Karpas-422 (cell line): ENCODE data around the gene G2E3. TPM values are rescaled to one million over a fixed set of nuclear protein-coding genes. Genes with fewer than 3 reads are reported as not detected.

Experiments
- DNase-seq: peaks from one replicate; pipeline ENCODE4 v3.0.0-alpha.2; 2015
- H2AFZ ChIP-seq: fragments of 200-600 bp; sonication (generic); 2 replicates; pipeline ENCODE4 v1.6.1; 2014; ENCODE audit warnings: antibody characterized with exemption, low read length, mixed read lengths
- H3K27ac ChIP-seq: fragments of 200-600 bp; sonication (generic); 2 replicates; pipeline ENCODE4 v1.5.1; 2014; ENCODE audit warnings: mild to moderate bottlenecking, low read length, moderate library complexity
- H3K27me3 ChIP-seq: fragments of 200-600 bp; sonication (generic); 2 replicates; pipeline ENCODE4 v1.6.1; 2014; ENCODE audit warnings: low read length, mixed read lengths
- H3K36me3 ChIP-seq: fragments of 200-600 bp; sonication (generic); 2 replicates; pipeline ENCODE4 v1.6.1; 2014; ENCODE audit warnings: low read length, mixed read lengths; ENCODE audit not compliant: insufficient read depth
- H3K4me1 ChIP-seq: fragments of 200-600 bp; sonication (generic); 2 replicates; pipeline ENCODE4 v1.6.1; 2014; ENCODE audit warnings: mild to moderate bottlenecking, low read length, mixed read lengths
- H3K4me2 ChIP-seq: fragments of 200-600 bp; sonication (generic); 2 replicates; pipeline ENCODE4 v1.6.1; 2014; ENCODE audit warnings: low read length, low read depth, mild to moderate bottlenecking; ENCODE audit not compliant: poor library complexity, severe bottlenecking
- H3K4me3 ChIP-seq: fragments of 200-600 bp; sonication (generic); 2 replicates; pipeline ENCODE4 v1.5.1; 2014; ENCODE audit warnings: mild to moderate bottlenecking, antibody characterized with exemption, low read length, mixed read lengths
- H3K79me2 ChIP-seq: fragments of 200-600 bp; sonication (generic); 2 replicates; pipeline ENCODE4 v1.6.1; 2014; ENCODE audit warnings: mild to moderate bottlenecking, low read length, mixed read lengths
- H3K9ac ChIP-seq: fragments of 200-600 bp; sonication (generic); 2 replicates; pipeline ENCODE4 v1.6.0; 2014; ENCODE audit warnings: low read length
- H3K9me2 ChIP-seq: fragments of 200-600 bp; sonication (generic), shearing (Covaris generic); replicated peaks from 2 replicates; pipeline ENCODE4 v1.6.0; 2014; ENCODE audit warnings: mild to moderate bottlenecking, low read length, moderate library complexity; ENCODE audit not compliant: insufficient read depth
- H3K9me3 ChIP-seq: fragments of 300-700, 200-600 bp; sonication (generic); 2 replicates; pipeline ENCODE4 v1.6.1; 2014; ENCODE audit warnings: low read length, mixed read lengths
- H4K20me1 ChIP-seq: fragments of 200-600 bp; sonication (generic); 2 replicates; pipeline ENCODE4 v1.6.1; 2014; ENCODE audit warnings: mild to moderate bottlenecking, antibody characterized with exemption, low read length, low read depth; ENCODE audit not compliant: insufficient read depth
- total RNA-seq: library from RNA; depleted of rRNA; stranded (reverse); fragments of >200 nt; shearing (Covaris generic); gene quantifications from 2 replicates; pipeline ENCODE4 v1.2.3, GENCODE V29; 2014; ENCODE audit warnings: low replicate concordance; rRNA removed

Gene G2E3, protein sequence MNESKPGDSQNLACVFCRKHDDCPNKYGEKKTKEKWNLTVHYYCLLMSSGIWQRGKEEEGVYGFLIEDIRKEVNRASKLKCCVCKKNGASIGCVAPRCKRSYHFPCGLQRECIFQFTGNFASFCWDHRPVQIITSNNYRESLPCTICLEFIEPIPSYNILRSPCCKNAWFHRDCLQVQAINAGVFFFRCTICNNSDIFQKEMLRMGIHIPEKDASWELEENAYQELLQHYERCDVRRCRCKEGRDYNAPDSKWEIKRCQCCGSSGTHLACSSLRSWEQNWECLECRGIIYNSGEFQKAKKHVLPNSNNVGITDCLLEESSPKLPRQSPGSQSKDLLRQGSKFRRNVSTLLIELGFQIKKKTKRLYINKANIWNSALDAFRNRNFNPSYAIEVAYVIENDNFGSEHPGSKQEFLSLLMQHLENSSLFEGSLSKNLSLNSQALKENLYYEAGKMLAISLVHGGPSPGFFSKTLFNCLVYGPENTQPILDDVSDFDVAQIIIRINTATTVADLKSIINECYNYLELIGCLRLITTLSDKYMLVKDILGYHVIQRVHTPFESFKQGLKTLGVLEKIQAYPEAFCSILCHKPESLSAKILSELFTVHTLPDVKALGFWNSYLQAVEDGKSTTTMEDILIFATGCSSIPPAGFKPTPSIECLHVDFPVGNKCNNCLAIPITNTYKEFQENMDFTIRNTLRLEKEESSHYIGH
- 23.5 and 54.3 TPM in 2 replicates for total RNA-seq

DNA sequence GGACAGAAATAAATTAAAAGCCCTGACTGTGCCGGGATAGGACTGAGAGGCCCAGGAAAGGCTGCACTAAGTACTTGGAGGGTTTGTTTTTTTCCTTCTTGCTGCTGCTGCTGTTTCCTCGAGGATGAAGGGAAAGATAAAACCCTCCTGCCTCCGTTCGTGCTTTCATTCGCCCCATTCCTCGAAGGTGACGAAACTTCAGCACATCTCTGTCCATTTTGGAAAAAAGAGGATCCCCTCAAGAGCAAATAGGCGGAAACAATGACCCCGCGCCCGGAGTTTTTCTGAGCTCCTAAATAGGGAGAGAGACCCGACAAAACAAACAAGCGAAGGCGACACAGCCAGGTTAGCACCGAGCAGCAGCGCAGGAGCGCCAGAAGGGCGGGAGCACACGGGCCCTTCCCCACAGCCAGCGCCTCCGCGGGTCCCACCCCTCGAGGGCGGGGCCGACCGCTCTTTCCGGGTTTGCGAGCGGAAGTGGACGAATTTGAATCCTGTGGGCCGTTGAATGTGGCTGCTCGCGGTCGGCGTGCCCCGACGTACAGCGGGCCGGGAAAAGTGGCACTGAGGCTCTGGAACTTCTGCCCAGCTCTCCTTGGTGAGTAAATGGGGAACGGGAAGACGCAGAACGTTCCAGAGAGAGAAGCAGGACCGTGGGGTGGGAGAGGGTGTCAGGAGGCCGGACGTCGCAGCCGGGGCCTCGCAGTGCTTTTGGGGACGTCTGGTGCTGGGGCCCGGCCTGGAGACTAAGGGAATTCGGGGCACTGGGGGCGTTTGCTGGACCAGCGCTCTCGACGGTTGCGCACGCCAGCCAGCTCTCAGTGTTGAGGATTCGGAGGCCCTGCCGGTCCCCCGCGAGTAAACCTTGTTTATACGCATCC is at the start of gene G2E3:
Gene G2E3 (plus strand): TSS at position 484 of the 881 bp plus-strand sequence. CDS start 21,922 bp downstream, outside the sequence.
- Histone ChIP-seq H2AFZ (peak within 1 kb of the TSS; percentile 78), H3K9me3 (no peaks in the 10 kb centered on the region), H3K27me3 (no peaks in the 10 kb centered on the region), H3K4me3 (peak within 1 kb of the TSS; percentile 78), H3K36me3 (peaks cover 26% of the 10 kb centered on the region), H3K4me1 (peaks cover 22% of the 10 kb centered on the region), H3K27ac (peak within 1 kb of the TSS; percentile 75), H3K9ac (peak within 1 kb of the TSS; percentile 82), H4K20me1 (peaks cover 19% of the 10 kb centered on the region), H3K4me2 (peak within 1 kb of the TSS; percentile 90), H3K9me2 (no peaks in the 10 kb centered on the region), H3K79me2 (peaks cover 49% of the 10 kb centered on the region)
- peak; percentile 99 for DNase-seq

DNA sequence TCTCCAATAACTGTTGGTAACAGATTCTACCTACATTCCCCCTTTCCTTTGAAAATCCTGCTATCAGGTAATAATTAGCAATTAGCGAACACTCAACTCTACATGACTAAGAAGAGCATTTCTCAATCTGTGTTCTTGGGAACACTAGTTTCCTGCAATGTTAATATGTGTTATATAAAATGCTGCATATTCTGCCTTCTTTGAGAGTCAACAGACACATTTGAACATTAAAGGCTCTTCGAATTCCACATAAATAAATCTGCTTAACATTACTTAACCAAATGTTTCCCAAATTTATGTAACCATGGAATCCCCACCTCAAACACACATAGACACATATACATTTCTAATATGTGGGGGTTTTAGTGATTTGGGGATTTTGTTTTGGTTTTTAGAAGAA is 41.2 kb upstream of the G2E3 start:
- Histone ChIP-seq H3K9ac (no peak overlapping the region), H3K9me3 (no peaks in the 10 kb centered on the region), H3K27ac (no peak overlapping the region), H3K27me3 (no peaks in the 10 kb centered on the region), H3K79me2 (no peaks in the 10 kb centered on the region), H3K4me1 (no peaks in the 10 kb centered on the region), H3K9me2 (no peaks in the 10 kb centered on the region), H3K4me3 (no peak overlapping the region), H3K4me2 (no peak overlapping the region), H4K20me1 (no peaks in the 10 kb centered on the region), H2AFZ (no peak overlapping the region), H3K36me3 (no peaks in the 10 kb centered on the region)
- no peak for DNase-seq

DNA sequence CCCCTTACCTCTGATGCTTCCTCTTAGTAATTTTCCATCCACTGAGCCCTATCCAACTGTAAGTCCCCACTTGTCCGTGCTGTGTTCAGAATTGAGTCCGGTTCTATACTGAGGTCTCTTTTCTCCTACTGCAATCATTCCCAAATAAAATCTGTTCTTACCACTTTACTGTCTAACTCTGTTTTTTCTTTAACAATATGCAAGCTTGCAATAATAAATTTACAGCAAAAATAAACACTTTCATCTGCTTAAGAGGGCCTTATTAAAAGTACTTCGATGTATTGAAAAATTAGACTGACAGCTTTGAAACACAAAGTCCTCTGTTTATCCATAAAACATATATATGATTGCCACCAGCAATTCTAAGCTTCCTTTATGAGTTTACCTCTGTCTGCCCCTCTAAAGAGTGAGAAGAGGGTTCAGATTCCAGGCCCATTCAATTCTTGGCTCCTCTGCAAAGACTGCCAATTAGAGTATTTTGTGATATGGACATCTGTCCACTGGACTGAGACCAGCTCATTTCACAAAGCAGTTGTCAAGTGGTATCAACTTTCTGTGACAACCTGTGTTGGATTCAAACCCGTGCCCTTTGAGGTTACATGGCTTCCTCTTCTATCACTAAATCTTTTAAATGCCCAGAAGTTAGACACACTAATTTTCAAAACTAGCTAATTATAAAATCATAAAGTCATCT is 39.9 kb upstream of the G2E3 start:
- Histone ChIP-seq H3K36me3 (no peaks in the 10 kb centered on the region), H3K4me3 (no peak overlapping the region), H3K4me1 (no peaks in the 10 kb centered on the region), H3K9me2 (no peaks in the 10 kb centered on the region), H3K9me3 (no peaks in the 10 kb centered on the region), H2AFZ (no peak overlapping the region), H4K20me1 (no peaks in the 10 kb centered on the region), H3K79me2 (no peaks in the 10 kb centered on the region), H3K9ac (no peak overlapping the region), H3K27me3 (no peaks in the 10 kb centered on the region), H3K27ac (no peak overlapping the region), H3K4me2 (no peak overlapping the region)
- no peak for DNase-seq

DNA sequence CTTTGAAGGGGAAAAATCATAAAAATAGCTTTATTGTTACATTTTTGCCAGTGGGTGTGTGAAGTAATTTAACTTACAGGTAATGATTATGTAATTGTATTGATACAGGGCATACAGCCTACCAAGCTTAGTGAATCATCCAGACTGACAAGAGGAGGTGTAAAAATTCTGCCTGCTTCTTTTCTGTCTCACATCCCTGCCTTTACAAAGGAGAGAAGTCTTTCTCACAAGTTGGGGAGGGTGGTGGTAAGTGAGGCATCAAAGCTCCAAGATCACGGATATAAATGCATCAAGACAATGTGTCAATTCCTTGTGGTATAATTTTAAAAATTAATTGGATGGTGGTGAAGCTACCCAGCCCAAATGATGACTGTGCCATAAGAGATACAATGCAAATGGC is 39.0 kb upstream of the G2E3 start:
- no peaks in the 10 kb centered on the region for H3K9me2 ChIP-seq
- H3K4me2 ChIP-seq = no peak overlapping the region
- H3K27me3 ChIP-seq = no peaks in the 10 kb centered on the region
- H3K9me3 ChIP-seq = no peaks in the 10 kb centered on the region
- H3K36me3 ChIP-seq = no peaks in the 10 kb centered on the region
- H3K9ac ChIP-seq = no peak overlapping the region
- no peaks in the 10 kb centered on the region for H4K20me1 ChIP-seq
- no peaks in the 10 kb centered on the region for H3K79me2 ChIP-seq
- H3K4me3 ChIP-seq = no peak overlapping the region
- DNase-seq = no peak
- H3K4me1 ChIP-seq = peaks cover 6% of the 10 kb centered on the region
- H3K27ac ChIP-seq = no peak overlapping the region
- H2AFZ ChIP-seq = no peak overlapping the region

DNA sequence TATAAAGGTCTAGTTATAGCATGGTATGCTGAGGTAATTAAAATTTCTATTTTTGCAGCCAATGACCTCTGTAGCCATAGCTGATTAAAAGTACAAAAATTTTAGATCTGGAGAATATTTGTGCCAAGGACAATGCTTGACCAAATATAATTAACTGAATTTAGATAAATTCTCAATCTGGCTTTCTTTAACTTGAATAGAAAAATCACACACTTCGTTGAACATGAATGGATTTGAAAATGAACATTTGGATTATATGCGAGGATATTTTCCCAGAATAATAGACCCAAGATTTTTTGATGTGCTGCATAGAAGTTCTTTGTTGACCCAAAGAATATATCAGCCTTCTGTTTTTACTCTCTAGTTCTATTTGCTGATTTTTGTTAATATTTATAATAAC is 38.4 kb upstream of the G2E3 start:
- DNase-seq = no peak
- no peaks in the 10 kb centered on the region for H3K79me2 ChIP-seq
- no peaks in the 10 kb centered on the region for H3K36me3 ChIP-seq
- no peak overlapping the region for H2AFZ ChIP-seq
- no peak overlapping the region for H3K27ac ChIP-seq
- no peaks in the 10 kb centered on the region for H3K27me3 ChIP-seq
- no peaks in the 10 kb centered on the region for H3K9me2 ChIP-seq
- no peaks in the 10 kb centered on the region for H3K9me3 ChIP-seq
- H3K4me2 ChIP-seq = no peak overlapping the region
- H3K4me3 ChIP-seq = no peak overlapping the region
- no peak overlapping the region for H3K9ac ChIP-seq
- peaks cover 6% of the 10 kb centered on the region for H3K4me1 ChIP-seq
- H4K20me1 ChIP-seq = no peaks in the 10 kb centered on the region

DNA sequence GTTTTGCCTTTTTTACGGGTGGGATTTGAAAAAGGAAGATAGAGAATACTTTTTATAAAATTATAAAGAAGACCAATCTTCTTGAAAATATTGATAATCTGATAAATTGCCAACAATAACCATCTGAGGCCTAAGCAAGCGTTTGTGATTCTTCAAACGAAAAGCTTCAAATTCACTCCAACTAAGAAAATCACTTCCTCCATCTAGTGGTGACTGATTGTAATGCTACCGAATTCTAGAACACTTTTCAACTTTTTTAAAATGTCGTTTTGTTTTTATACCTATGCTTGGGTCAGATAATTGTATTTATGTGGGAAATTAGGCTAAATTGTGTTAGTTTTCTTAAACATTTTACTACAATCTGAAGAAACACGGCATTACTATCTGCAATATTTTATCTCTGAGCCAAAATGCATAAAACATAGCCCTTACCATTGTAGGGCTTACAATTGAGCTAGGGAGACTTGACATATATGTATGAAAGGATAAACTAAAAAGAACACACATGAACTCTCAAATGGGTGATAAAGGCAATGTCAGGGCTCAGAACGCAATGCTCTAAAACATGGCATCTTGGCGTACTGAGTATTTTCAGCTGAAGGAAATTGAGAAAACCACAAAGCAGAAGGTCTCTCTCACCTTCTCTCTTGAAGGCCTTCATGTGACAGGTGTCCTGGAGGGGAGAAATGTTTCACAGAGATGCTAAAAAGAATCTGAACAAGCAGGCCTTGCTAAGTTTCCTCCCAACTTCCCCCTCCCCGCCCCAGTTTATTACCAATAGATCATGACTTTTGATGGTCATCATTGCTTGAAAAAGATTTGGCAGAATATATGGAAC is 36.8 kb upstream of the G2E3 start:
- Histone ChIP-seq H3K27ac (no peak overlapping the region), H3K79me2 (no peaks in the 10 kb centered on the region), H3K4me1 (peaks cover 14% of the 10 kb centered on the region), H3K9me2 (no peaks in the 10 kb centered on the region), H4K20me1 (no peaks in the 10 kb centered on the region), H3K36me3 (no peaks in the 10 kb centered on the region), H3K27me3 (no peaks in the 10 kb centered on the region), H2AFZ (no peak overlapping the region), H3K9ac (no peak overlapping the region), H3K9me3 (no peaks in the 10 kb centered on the region), H3K4me2 (no peak overlapping the region), H3K4me3 (no peak overlapping the region)
- peak; percentile 88 for DNase-seq

DNA sequence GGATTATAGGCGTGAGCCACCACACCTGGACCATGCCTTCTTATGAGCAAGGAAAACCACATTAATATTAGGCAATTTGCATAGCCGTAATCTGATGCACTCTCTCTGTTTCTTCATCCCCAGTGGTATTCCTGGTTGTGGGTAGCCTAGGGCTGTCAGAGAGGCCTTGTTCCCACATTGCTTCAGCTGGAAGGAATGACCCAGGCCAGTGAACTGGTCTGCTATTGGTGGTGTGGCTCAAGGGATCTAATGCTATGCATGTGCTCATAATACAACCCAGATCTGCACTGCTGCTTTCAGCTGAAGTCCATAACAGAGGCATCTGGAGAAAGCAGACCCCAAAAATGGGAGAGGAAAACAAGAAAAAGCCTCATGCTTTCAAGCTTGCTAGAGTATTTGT is 33.1 kb upstream of the G2E3 start:
- no peaks in the 10 kb centered on the region for H3K9me2 ChIP-seq
- peaks cover 14% of the 10 kb centered on the region for H3K4me1 ChIP-seq
- H2AFZ ChIP-seq = no peak overlapping the region
- no peaks in the 10 kb centered on the region for H3K27me3 ChIP-seq
- no peak overlapping the region for H3K9ac ChIP-seq
- no peak overlapping the region for H3K4me2 ChIP-seq
- H3K79me2 ChIP-seq = no peaks in the 10 kb centered on the region
- H3K27ac ChIP-seq = no peak overlapping the region
- no peaks in the 10 kb centered on the region for H4K20me1 ChIP-seq
- DNase-seq = no peak
- H3K9me3 ChIP-seq = no peaks in the 10 kb centered on the region
- H3K4me3 ChIP-seq = no peak overlapping the region
- no peaks in the 10 kb centered on the region for H3K36me3 ChIP-seq
